ENCODE data around the gene PHTF2. TPM values are rescaled to one million over a fixed set of nuclear protein-coding genes. Genes with fewer than 3 reads are reported as not detected.

Gene PHTF2
- total RNA-seq, 1 experiment from 2014 or later = 36.9 TPM

GRCh38 chr7:77942431-77942830 lies 143.9 kb downstream of the PHTF2 start:
- intact Hi-C loops (cut with micrococcal nuclease; ENCODE audit: unreplicated experiment) = no loop called here
- POLR2A ChIA-PET = no interaction called here
- peaks cover 10% of the 10 kb centered on the region for H3K4me1 ChIP-seq
- TF ChIP-seq CTCF (IDR thresholded peaks at IDR 0.05; ENCODE audit: insufficient read depth in 1 of 2, low read depth in 1 of 2, low read length in 1 of 2, severe bottlenecking in 1 of 2, unreplicated experiment in 1 of 2) = no peak
- Mint-ChIP-seq H3K9me3 (ENCODE audit: unreplicated experiment) (no peaks in the 10 kb centered on the region), H3K27me3 (ENCODE audit: insufficient read depth, unreplicated experiment) (no peaks in the 10 kb centered on the region), H3K4me3 (ENCODE audit: unreplicated experiment) (no peak overlapping the region), H3K4me1 (ENCODE audit: low read depth, unreplicated experiment) (peaks cover 21% of the 10 kb centered on the region), H3K36me3 (ENCODE audit: insufficient read depth, unreplicated experiment) (no peaks in the 10 kb centered on the region), H3K27ac (ENCODE audit: unreplicated experiment) (no peak overlapping the region)
- H3K27me3 ChIP-seq (replicated peaks; ENCODE audit: control insufficient read depth, insufficient read depth, low read length) = no peaks in the 10 kb centered on the region
- no peak overlapping the region for H3K4me3 ChIP-seq (ENCODE audit: low read depth, low read length)
- H3K9me3 ChIP-seq = no peaks in the 10 kb centered on the region
- BruUV-seq (replicated peaks) = no TSS peak
- H3K36me3 ChIP-seq (ENCODE audit: control insufficient read depth, insufficient read depth, low read length) = no peaks in the 10 kb centered on the region
- no peak for DNase-seq
- CTCF ChIA-PET = no interaction called here

- H3K27me3 Mint-ChIP-seq (ENCODE audit: insufficient read depth, unreplicated experiment) = no peaks in the 10 kb centered on the region
- TF ChIP-seq CTCF (IDR thresholded peaks at IDR 0.05; ENCODE audit: insufficient read depth in 1 of 2, low read depth in 1 of 2, low read length in 1 of 2, severe bottlenecking in 1 of 2, unreplicated experiment in 1 of 2) = no peak
These were observed 145.9 kb downstream of the PHTF2 start for GRCh38 chr7:77944183-77945182.

GRCh38 chr7:77950548-77950947 lies 152.0 kb downstream of the PHTF2 start:
- Histone ChIP-seq H3K36me3 (ENCODE audit: control insufficient read depth, insufficient read depth, low read length) (no peaks in the 10 kb centered on the region), H3K4me3 (ENCODE audit: low read depth, low read length) (no peak overlapping the region), H3K27me3 (replicated peaks; ENCODE audit: control insufficient read depth, insufficient read depth, low read length) (no peaks in the 10 kb centered on the region), H3K9me3 (no peaks in the 10 kb centered on the region), H3K4me1 (no peaks in the 10 kb centered on the region)
- H3K27ac Mint-ChIP-seq (ENCODE audit: unreplicated experiment) = no peak overlapping the region
- H3K4me3 Mint-ChIP-seq (ENCODE audit: unreplicated experiment) = no peak overlapping the region
- ChIA-PET POLR2A (no interaction called here), CTCF (no interaction called here)
- no peak for TF ChIP-seq CTCF (IDR thresholded peaks at IDR 0.05; ENCODE audit: insufficient read depth in 1 of 2, low read depth in 1 of 2, low read length in 1 of 2, severe bottlenecking in 1 of 2, unreplicated experiment in 1 of 2)
- H3K36me3 Mint-ChIP-seq (ENCODE audit: insufficient read depth, unreplicated experiment) = peaks cover 12% of the 10 kb centered on the region
- no peak for DNase-seq
- intact Hi-C loops (cut with micrococcal nuclease; ENCODE audit: unreplicated experiment) = no loop called here
- no peaks in the 10 kb centered on the region for H3K4me1 Mint-ChIP-seq (ENCODE audit: low read depth, unreplicated experiment)
- no peaks in the 10 kb centered on the region for H3K9me3 Mint-ChIP-seq (ENCODE audit: unreplicated experiment)
- H3K27me3 Mint-ChIP-seq (ENCODE audit: insufficient read depth, unreplicated experiment) = no peaks in the 10 kb centered on the region
- BruUV-seq (replicated peaks) = no TSS peak

More at GRCh38 chr7:77944183-77945182, 145.9 kb downstream of the PHTF2 start:
- Histone ChIP-seq H3K4me3 (ENCODE audit: low read depth, low read length) (no peak overlapping the region), H3K9me3 (no peaks in the 10 kb centered on the region), H3K4me1 (peaks cover 10% of the 10 kb centered on the region), H3K36me3 (ENCODE audit: control insufficient read depth, insufficient read depth, low read length) (no peaks in the 10 kb centered on the region), H3K27me3 (replicated peaks; ENCODE audit: control insufficient read depth, insufficient read depth, low read length) (no peaks in the 10 kb centered on the region)
- intact Hi-C loops (cut with micrococcal nuclease; ENCODE audit: unreplicated experiment) = loop anchor here (2.0 kb wide), 1 partner anchor 32 kb away; no protein-coding TSS in a partner anchor
- Mint-ChIP-seq H3K9me3 (ENCODE audit: unreplicated experiment) (no peaks in the 10 kb centered on the region), H3K4me3 (ENCODE audit: unreplicated experiment) (no peak overlapping the region), H3K36me3 (ENCODE audit: insufficient read depth, unreplicated experiment) (no peaks in the 10 kb centered on the region), H3K27ac (ENCODE audit: unreplicated experiment) (peak overlapping the region; percentile 0), H3K4me1 (ENCODE audit: low read depth, unreplicated experiment) (peaks cover 21% of the 10 kb centered on the region)
- DNase-seq = no peak
- POLR2A ChIA-PET = no interaction called here
- CTCF ChIA-PET = interaction anchor here (1.2 kb wide), 1 partner anchor 76 kb away, joined by 5 read pairs; no protein-coding TSS in a partner anchor
- BruUV-seq (replicated peaks) = no TSS peak

Measured in Caco-2 (cell line).